Fibroblast of lung (primary cell): ENCODE data around the gene LRCH3. TPM values are rescaled to one million over a fixed set of nuclear protein-coding genes. Genes with fewer than 3 reads are reported as not detected.

ENCODE experiments used
- DNase-seq, 2 donors: peaks; one replicate each; pipeline versions ENCODE4 v3.0.0 to v3.0.0-alpha.2; 2010; ENCODE audit warnings: low read depth in 2 of 2
- H2AFZ ChIP-seq: 2 replicates; pipeline ENCODE4 v1.5.1; 2012; ENCODE audit warnings: low read length, control low read depth, inconsistent platforms
- H3K27ac ChIP-seq: 2 replicates; pipeline ENCODE4 v1.5.1; 2011; ENCODE audit warnings: low read length, control low read depth; ENCODE audit not compliant: insufficient read depth
- H3K27me3 ChIP-seq: 2 replicates; pipeline ENCODE4 v1.5.1; 2011; ENCODE audit warnings: mild to moderate bottlenecking, low read length; ENCODE audit not compliant: control insufficient read depth, insufficient read depth
- H3K36me3 ChIP-seq: 2 replicates; pipeline ENCODE4 v1.5.1; 2011; ENCODE audit warnings: low read length; ENCODE audit not compliant: control insufficient read depth, insufficient read depth
- H3K4me1 ChIP-seq: 2 replicates; pipeline ENCODE4 v1.5.1; 2011; ENCODE audit warnings: low read length; ENCODE audit not compliant: control insufficient read depth, insufficient read depth; ENCODE audit errors: extremely low read depth
- H3K4me2 ChIP-seq: 2 replicates; pipeline ENCODE4 v1.5.1; 2011; ENCODE audit warnings: low read length, control low read depth; ENCODE audit not compliant: insufficient read depth; ENCODE audit errors: extremely low read depth
- H3K4me3 ChIP-seq, 4 experiments: fragments of 200-600 bp in 1 of 4; sonication (generic) in 1 of 4; replicated peaks in 1 of 4; 2 replicates each; pipeline ENCODE4 v1.5.1; 2011 to 2016; ENCODE audit warnings: low read length in 4 of 4, low read depth in 3 of 4, mild to moderate bottlenecking in 3 of 4, control low read depth in 2 of 4, inconsistent platforms in 1 of 4, mixed read lengths in 1 of 4; ENCODE audit not compliant: insufficient read depth in 1 of 4; ENCODE audit errors: control extremely low read depth in 1 of 4
- H3K79me2 ChIP-seq: 2 replicates; pipeline ENCODE4 v1.5.1; 2012; ENCODE audit warnings: mild to moderate bottlenecking, low read length, inconsistent platforms; ENCODE audit not compliant: control insufficient read depth, insufficient read depth
- H3K9ac ChIP-seq: 2 replicates; pipeline ENCODE4 v1.5.1; 2011; ENCODE audit warnings: mild to moderate bottlenecking, low read length, control low read depth; ENCODE audit not compliant: insufficient read depth
- H3K9me3 ChIP-seq: 2 replicates; pipeline ENCODE4 v1.5.1; 2012; ENCODE audit warnings: low read depth, low read length; ENCODE audit not compliant: control insufficient read depth, insufficient read depth
- H4K20me1 ChIP-seq: 2 replicates; pipeline ENCODE4 v1.5.1; 2011; ENCODE audit warnings: low read length; ENCODE audit not compliant: control insufficient read depth, insufficient read depth; ENCODE audit errors: extremely low read depth
- EZH2 ChIP-seq: IDR thresholded peaks from 2 replicates; pipeline ENCODE4 v1.5.1; 2012; ENCODE audit warnings: low read length, control low read depth, mild to moderate bottlenecking; ENCODE audit errors: missing control alignments
- polyA plus RNA-seq, 2 donors: library from polyadenylated mRNA; depleted of rRNA in 1 of 2; stranded (reverse) in 1 of 2; unstranded in 1 of 2; fragments of >200 nt; gene quantifications; 2 replicates each; pipeline ENCODE4 v1.2.1, GENCODE V29; 2011 to 2012; ENCODE audit warnings: missing spikeins in 1 of 2
- total RNA-seq: library from RNA; depleted of rRNA; stranded (reverse); fragments of >200 nt; gene quantifications from 2 replicates; pipeline ENCODE4 v1.2.1, GENCODE V29; 2014
- TF ChIP-seq, protein P1 (sequence below), 2 donors: IDR thresholded peaks in 1 of 2; conservative IDR thresholded peaks in 1 of 2; 1 replicate in 1 of 2; 2 replicates in 1 of 2; pipeline ENCODE4 v1.5.1; 2011 to 2012; ENCODE audit warnings: low read length in 2 of 2, control low read depth in 1 of 2, inconsistent platforms in 1 of 2, low read depth in 1 of 2, mild to moderate bottlenecking in 1 of 2

The LRCH3 gene
- total and polyA plus RNA-seq, 2 donors (not counting 1 experiment from before 2014, with no cell fraction given): 42.9 to 87.2 TPM

DNA sequence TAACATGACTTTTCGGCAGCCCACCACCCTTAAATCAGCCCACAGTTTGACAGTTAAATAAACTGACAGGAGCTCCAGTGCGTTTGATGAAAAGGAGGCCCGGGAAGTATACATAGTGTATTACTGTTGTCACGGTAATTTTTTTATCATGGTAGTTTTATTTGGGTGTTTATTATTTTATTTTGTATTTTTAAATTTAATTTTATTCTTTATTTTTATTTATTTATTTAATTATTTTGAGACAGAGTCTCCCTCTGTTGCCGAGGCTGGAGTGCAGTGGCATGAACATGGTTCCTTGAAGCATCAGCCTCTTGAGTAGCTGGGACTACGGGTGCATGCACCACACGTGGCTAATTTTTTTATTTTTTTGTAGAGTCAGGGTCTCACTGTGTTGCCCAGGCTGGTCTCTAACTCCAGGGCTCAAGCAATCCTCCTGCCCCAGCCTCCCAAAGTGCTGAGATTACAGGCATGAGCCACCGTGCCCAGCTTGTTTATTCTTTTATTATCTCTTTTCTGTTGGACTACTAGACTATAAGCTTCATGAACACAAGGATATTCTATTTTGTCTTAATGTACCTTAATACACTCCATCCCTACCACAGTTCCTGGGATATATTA is 65.3 kb downstream of the LRCH3 start:
- peaks cover 4% of the 10 kb centered on the region for H3K36me3 ChIP-seq
- no peaks in the 10 kb centered on the region for H4K20me1 ChIP-seq
- peaks cover 2% of the 10 kb centered on the region for H3K4me1 ChIP-seq
- H3K27ac ChIP-seq: no peak overlapping the region
- H3K27me3 ChIP-seq: no peaks in the 10 kb centered on the region
- no peak for TF ChIP-seq EZH2
- TF ChIP-seq, protein P1, sequence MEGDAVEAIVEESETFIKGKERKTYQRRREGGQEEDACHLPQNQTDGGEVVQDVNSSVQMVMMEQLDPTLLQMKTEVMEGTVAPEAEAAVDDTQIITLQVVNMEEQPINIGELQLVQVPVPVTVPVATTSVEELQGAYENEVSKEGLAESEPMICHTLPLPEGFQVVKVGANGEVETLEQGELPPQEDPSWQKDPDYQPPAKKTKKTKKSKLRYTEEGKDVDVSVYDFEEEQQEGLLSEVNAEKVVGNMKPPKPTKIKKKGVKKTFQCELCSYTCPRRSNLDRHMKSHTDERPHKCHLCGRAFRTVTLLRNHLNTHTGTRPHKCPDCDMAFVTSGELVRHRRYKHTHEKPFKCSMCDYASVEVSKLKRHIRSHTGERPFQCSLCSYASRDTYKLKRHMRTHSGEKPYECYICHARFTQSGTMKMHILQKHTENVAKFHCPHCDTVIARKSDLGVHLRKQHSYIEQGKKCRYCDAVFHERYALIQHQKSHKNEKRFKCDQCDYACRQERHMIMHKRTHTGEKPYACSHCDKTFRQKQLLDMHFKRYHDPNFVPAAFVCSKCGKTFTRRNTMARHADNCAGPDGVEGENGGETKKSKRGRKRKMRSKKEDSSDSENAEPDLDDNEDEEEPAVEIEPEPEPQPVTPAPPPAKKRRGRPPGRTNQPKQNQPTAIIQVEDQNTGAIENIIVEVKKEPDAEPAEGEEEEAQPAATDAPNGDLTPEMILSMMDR (conservative IDR thresholded peaks at IDR 0.05 in 1 of 2, IDR thresholded peaks at IDR 0.05 in 1 of 2; ENCODE audit: low read depth in 1 of 2, low read length in 2 of 2): no peak
- H3K9me3 ChIP-seq: no peaks in the 10 kb centered on the region
- H3K9ac ChIP-seq: no peak overlapping the region
- no peaks in the 10 kb centered on the region for H3K79me2 ChIP-seq
- H3K4me2 ChIP-seq: no peak overlapping the region
- DNase-seq: no peak
- H3K4me3 ChIP-seq: no peak overlapping the region
- no peak overlapping the region for H2AFZ ChIP-seq

DNA sequence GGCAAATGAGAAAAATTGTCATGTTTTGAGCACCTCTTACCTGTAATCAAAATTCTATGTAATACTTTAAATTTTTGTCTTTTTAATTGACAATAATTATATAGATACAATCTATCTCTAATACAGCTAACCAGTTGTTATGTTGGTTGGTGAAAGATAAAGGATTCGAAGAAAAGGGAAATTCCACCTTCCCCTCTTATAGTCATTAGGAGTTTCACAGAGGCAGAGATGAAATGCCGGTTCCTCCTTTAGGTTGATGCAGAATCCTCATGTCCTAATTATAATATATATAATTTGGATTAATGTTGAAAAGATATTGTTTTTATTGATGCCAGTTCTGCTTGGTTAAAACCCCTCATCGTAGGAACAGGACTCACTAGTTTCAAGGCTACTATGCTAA is 67.1 kb downstream of the LRCH3 start:
- no peaks in the 10 kb centered on the region for H4K20me1 ChIP-seq

GRCh38 chr3:197858598-197858997 is 67.5 kb downstream of the LRCH3 start:
- Histone ChIP-seq H3K36me3 (no peaks in the 10 kb centered on the region), H2AFZ (no peak overlapping the region), H3K9me3 (no peaks in the 10 kb centered on the region), H3K27ac (no peak overlapping the region), H3K4me1 (peaks cover 2% of the 10 kb centered on the region), H4K20me1 (no peaks in the 10 kb centered on the region), H3K79me2 (no peaks in the 10 kb centered on the region), H3K9ac (no peak overlapping the region), H3K4me2 (no peak overlapping the region), H3K4me3 (no peak overlapping the region), H3K27me3 (no peaks in the 10 kb centered on the region)
- TF ChIP-seq EZH2: no peak
- TF ChIP-seq, protein P1 (conservative IDR thresholded peaks at IDR 0.05 in 1 of 2, IDR thresholded peaks at IDR 0.05 in 1 of 2; ENCODE audit: low read depth in 1 of 2, low read length in 2 of 2): no peak
- DNase-seq: no peak

More for the DNA sequence above, 67.1 kb downstream of the LRCH3 start:
- Histone ChIP-seq H3K4me2 (no peak overlapping the region), H3K4me3 (no peak overlapping the region), H3K79me2 (no peaks in the 10 kb centered on the region), H3K9me3 (no peaks in the 10 kb centered on the region), H3K36me3 (no peaks in the 10 kb centered on the region), H3K27ac (no peak overlapping the region), H3K27me3 (no peaks in the 10 kb centered on the region), H3K9ac (no peak overlapping the region), H3K4me1 (peaks cover 2% of the 10 kb centered on the region), H2AFZ (no peak overlapping the region)
- no peak for TF ChIP-seq EZH2
- TF ChIP-seq, protein P1 (conservative IDR thresholded peaks at IDR 0.05 in 1 of 2, IDR thresholded peaks at IDR 0.05 in 1 of 2; ENCODE audit: low read depth in 1 of 2, low read length in 2 of 2): no peak
- no peak for DNase-seq
